Vagina (tissue), 2 donors: ENCODE results near the gene TBL1XR1. TPM values are rescaled to one million over a fixed set of nuclear protein-coding genes. Genes with fewer than 3 reads are reported as not detected.
"Not testable (repeated sequence)": the region's sequence is repeated elsewhere in the genome, so short reads cannot be mapped to it uniquely, and the experiment has no call there.

Experiments
- DNase-seq, 2 donors: peaks; one replicate each; pipeline ENCODE4 v3.0.0-alpha.2; 2017; ENCODE audit errors: extremely low spot score in 2 of 2
- H3K27ac ChIP-seq: fragments of 200-600 bp; sonication (generic); one replicate; pipeline ENCODE4 v1.5.1; 2019
- H3K27me3 ChIP-seq: fragments of 200-600 bp; sonication (generic); one replicate; pipeline ENCODE4 v1.5.1; 2019
- H3K36me3 ChIP-seq, 2 donors: fragments of 200-600 bp; sonication (generic); one replicate each; pipeline ENCODE4 v1.5.1; 2017 to 2019
- H3K4me1 ChIP-seq: fragments of 200-600 bp; sonication (generic); one replicate; pipeline ENCODE4 v1.5.1; 2019
- H3K4me3 ChIP-seq, 2 donors: fragments of 200-600 bp; sonication (generic); 1 replicate in 1 of 2; 2 replicates in 1 of 2; pipeline ENCODE4 v1.5.1; 2016 to 2019
- H3K9me3 ChIP-seq: fragments of 200-600 bp; sonication (generic); one replicate; pipeline ENCODE4 v1.5.1; 2019
- CTCF ChIP-seq, 3 experiments: fragments of 450-650 bp in 2 of 3; fragments of 200-600 bp in 1 of 3; sonication (generic) in 1 of 3; IDR thresholded peaks; one replicate each; pipeline ENCODE4 v1.5.1; 2017 to 2019; ENCODE audit warnings: antibody characterized with exemption in 3 of 3, mild to moderate bottlenecking in 2 of 3, moderate library complexity in 2 of 3
- POLR2A ChIP-seq, 2 donors: fragments of 450-650 bp; IDR thresholded peaks; one replicate each; pipeline ENCODE4 v1.6.1; 2017; ENCODE audit warnings: antibody characterized with exemption in 2 of 2, mild to moderate bottlenecking in 2 of 2, moderate library complexity in 2 of 2
- POLR2AphosphoS5 ChIP-seq, 2 donors: sonication (generic); formaldehyde crosslinking; IDR thresholded peaks; one replicate each; pipeline ENCODE4 v1.9.0; 2017; ENCODE audit warnings: antibody characterized with exemption in 2 of 2, mild to moderate bottlenecking in 2 of 2, low read depth in 1 of 2; ENCODE audit not compliant: insufficient read depth in 1 of 2
- intact Hi-C: fragments of 100-400 bp; cut with DNase I; formaldehyde crosslinking; loops from one replicate; pipeline ENCODE4 v1.15.1; 2023
- total RNA-seq: library from RNA; depleted of rRNA; stranded (reverse); fragments of >200 nt; gene quantifications from one replicate; pipeline ENCODE4 v1.2.3, GENCODE V29; 2016

The TBL1XR1 gene
- total RNA-seq, 1 donor from 2014 or later, result 80.5 TPM

DNA sequence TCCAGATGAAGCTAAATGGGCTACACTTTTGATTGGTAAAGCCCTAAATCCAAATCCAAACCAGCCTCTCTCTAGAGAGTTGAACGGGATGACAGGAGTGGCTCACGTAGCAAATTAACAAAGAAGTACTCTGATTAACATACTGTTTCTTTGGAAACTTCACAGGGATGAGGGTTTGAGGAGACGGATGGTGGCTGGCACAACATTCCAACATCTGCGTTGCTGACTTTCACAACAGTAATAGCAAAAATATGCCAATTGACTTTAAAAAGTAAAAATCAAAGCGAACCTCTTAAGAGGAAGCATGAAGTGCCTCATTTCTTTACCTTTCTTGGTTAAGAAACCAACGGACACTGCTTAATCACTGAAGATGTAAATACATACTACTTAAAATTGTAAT lies 181.4 kb downstream of the TBL1XR1 start:
- intact Hi-C loops, result no loop called here
- DNase-seq, result no peak
- Histone ChIP-seq H3K36me3 (peaks cover 0 to 4% of the 10 kb centered on the region in 2 donors), H3K4me3 (no peak overlapping the region), H3K27ac (no peak overlapping the region), H3K9me3 (no peaks in the 10 kb centered on the region), H3K4me1 (peaks cover 4% of the 10 kb centered on the region), H3K27me3 (no peaks in the 10 kb centered on the region)
- TF ChIP-seq CTCF (IDR thresholded peaks at IDR 0.05) (no peak), POLR2AphosphoS5 (IDR thresholded peaks at IDR 0.05; ENCODE audit: insufficient read depth in 1 of 2, low read depth in 1 of 2) (no peak), POLR2A (IDR thresholded peaks at IDR 0.05) (no peak)

DNA sequence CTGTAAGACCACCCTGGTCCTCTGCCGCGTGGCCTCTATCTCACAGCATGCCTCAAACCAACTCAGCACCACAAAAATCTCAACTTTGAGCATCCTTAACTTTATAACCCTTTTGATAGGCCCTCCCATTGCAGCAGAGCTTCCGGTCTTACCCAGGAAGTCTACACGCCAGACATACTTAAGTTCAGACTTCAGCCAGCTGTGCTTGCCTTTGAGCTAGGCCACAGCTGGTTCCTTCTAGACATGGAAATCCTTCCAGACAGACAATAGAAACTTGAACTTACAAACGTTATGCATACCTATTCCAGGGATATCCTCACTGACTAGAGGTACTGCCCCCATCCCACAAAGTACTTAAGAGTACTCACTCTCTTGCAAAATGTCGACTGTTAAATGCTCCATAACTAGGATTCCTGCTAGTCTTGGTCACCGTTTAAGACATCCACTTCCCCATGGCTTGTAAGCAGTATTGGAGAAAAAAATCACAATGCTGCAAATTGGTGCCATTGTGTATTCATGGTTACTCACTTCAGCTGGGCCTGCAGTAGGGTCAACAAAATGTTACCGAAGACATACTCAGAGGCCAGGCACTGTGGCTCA lies 183.5 kb downstream of the TBL1XR1 start:
- H3K4me3 ChIP-seq, result no peak overlapping the region
- no peaks in the 10 kb centered on the region for H3K9me3 ChIP-seq
- DNase-seq, result no peak
- no peak overlapping the region for H3K27ac ChIP-seq
- no peaks in the 10 kb centered on the region for H3K4me1 ChIP-seq
- intact Hi-C loops, result no loop called here
- no peaks in the 10 kb centered on the region for H3K27me3 ChIP-seq
- TF ChIP-seq POLR2AphosphoS5 (IDR thresholded peaks at IDR 0.05; ENCODE audit: insufficient read depth in 1 of 2, low read depth in 1 of 2) (no peak), POLR2A (IDR thresholded peaks at IDR 0.05) (no peak)
- H3K36me3 ChIP-seq, result no peaks in the 10 kb centered on the region

- DNase-seq, result no peak
- Histone ChIP-seq H3K36me3 (no peaks in the 10 kb centered on the region), H3K27ac (no peak overlapping the region), H3K4me3 (no peak overlapping the region), H3K4me1 (no peaks in the 10 kb centered on the region), H3K9me3 (peaks cover 7% of the 10 kb centered on the region), H3K27me3 (no peaks in the 10 kb centered on the region)
- intact Hi-C loops, result no loop called here
- TF ChIP-seq CTCF (IDR thresholded peaks at IDR 0.05) (no peak), POLR2AphosphoS5 (IDR thresholded peaks at IDR 0.05; ENCODE audit: insufficient read depth in 1 of 2, low read depth in 1 of 2) (no peak), POLR2A (IDR thresholded peaks at IDR 0.05) (no peak)
Measured at GRCh38 chr3:177005718-177006405, 191.4 kb downstream of the TBL1XR1 start.

- H3K4me1 ChIP-seq, intact Hi-C loops, H3K36me3 ChIP-seq, H3K9me3 ChIP-seq, H3K4me3 ChIP-seq, H3K27ac ChIP-seq, DNase-seq, H3K27me3 ChIP-seq: not testable (repeated sequence)
Measured at GRCh38 chr3:177000159-177000558, 197.1 kb downstream of the TBL1XR1 start.

GRCh38 chr3:176995946-176996345 lies 201.3 kb downstream of the TBL1XR1 start:
- TF ChIP-seq CTCF (IDR thresholded peaks at IDR 0.05), result no peak
- no peak for TF ChIP-seq POLR2A (IDR thresholded peaks at IDR 0.05)
- TF ChIP-seq POLR2AphosphoS5 (IDR thresholded peaks at IDR 0.05; ENCODE audit: insufficient read depth in 1 of 2, low read depth in 1 of 2), result no peak
- H3K4me3 ChIP-seq, result no peak overlapping the region
- no peak for DNase-seq
- no peaks in the 10 kb centered on the region for H3K27me3 ChIP-seq
- no peaks in the 10 kb centered on the region for H3K36me3 ChIP-seq
- intact Hi-C loops, result no loop called here
- no peaks in the 10 kb centered on the region for H3K9me3 ChIP-seq
- no peaks in the 10 kb centered on the region for H3K4me1 ChIP-seq
- H3K27ac ChIP-seq, result no peak overlapping the region
